Psoas muscle (tissue), 8 donors: ENCODE measurements around the gene PCDHA9. TPM values are rescaled to one million over a fixed set of nuclear protein-coding genes. Genes with fewer than 3 reads are reported as not detected.

Source experiments
- ATAC-seq, 4 donors: fragments of 200-7000 bp; cut with Tn5 transposase; one replicate each; pipeline ENCODE4 v1.9.1; 2020; ENCODE audit warnings: moderate library complexity in 3 of 4, mild to moderate bottlenecking in 2 of 4
- DNase-seq, 2 donors: peaks; one replicate each; pipeline ENCODE4 v3.0.0-alpha.2; 2020
- H3K27ac ChIP-seq: fragments of 200-600 bp; one replicate; pipeline ENCODE4 v1.8.0; 2022
- H3K27me3 ChIP-seq, 3 donors: fragments of 200-600 bp in 1 of 3; one replicate each; pipeline versions ENCODE4 v1.6.1 to v1.8.0; 2013 to 2022; ENCODE audit warnings: low read length in 2 of 3, mild to moderate bottlenecking in 2 of 3, moderate library complexity in 1 of 3; ENCODE audit not compliant: insufficient read depth in 3 of 3
- H3K36me3 ChIP-seq, 2 donors: fragments of 200-600 bp in 1 of 2; one replicate each; pipeline versions ENCODE4 v1.6.1 to v1.8.0; 2013 to 2022; ENCODE audit warnings: low read depth in 1 of 2, mild to moderate bottlenecking in 1 of 2, moderate library complexity in 1 of 2; ENCODE audit not compliant: insufficient read depth in 1 of 2
- H3K4me1 ChIP-seq: fragments of 200-600 bp; one replicate; pipeline ENCODE4 v1.8.0; 2022
- H3K4me3 ChIP-seq: fragments of 200-600 bp; one replicate; pipeline ENCODE4 v1.8.0; 2022; ENCODE audit warnings: mild to moderate bottlenecking
- H3K9me3 ChIP-seq: fragments of 200-600 bp; one replicate; pipeline ENCODE4 v1.8.0; 2022
- CTCF ChIP-seq: fragments of 200-600 bp; IDR thresholded peaks from one replicate; pipeline ENCODE4 v1.8.0; 2022; ENCODE audit warnings: antibody characterized with exemption
- WGBS, 3 donors: extraction: QIAGEN DNeasy Blood & Tissue Kit; methylation state at CpG; one replicate each; pipeline versions ENCODE4 v1.1.6 to v1.1.7; 2013; 5-methylcytosine and 5-hydroxymethylcytosine counted together
- intact Hi-C, 2 donors: fragments of 100-400 bp; cut with DNase I; formaldehyde crosslinking; loops; one replicate each; pipeline versions ENCODE4 v1.11.0 to v1.14.2; 2022
- polyA plus RNA-seq, 3 donors: library from polyadenylated mRNA; stranded (reverse); fragments of 200-250 nt; gene quantifications; one replicate each; pipeline ENCODE4 v1.2.3, GENCODE V29; 2013
- total RNA-seq, 4 donors: library from RNA; stranded (reverse); fragmentation: NEBNext Ultra II Directional in 2 of 4; extraction: Animal tissue kit (Norgen Biotek cat#: 25700) in 2 of 4; gene quantifications; one replicate each; pipeline versions ENCODE4 v1.2.1 to v1.2.4, GENCODE V29; 2021 to 2023
- donor health status: healthy with polysubstance abuse.
- donor health status: DM: no; HTN: no; CAD: no; lungs with moderate emphysema.
- donor health status: Bipolar disorder and iron deficiency.
- donor health status: healthy.
- donor health status: DM: yes; HTN: yes; CAD: no.
- donor health status: DM: no; HTN: no; CAD: no.
- donor health status: DM: no; HTN: no; CAD: no.
- donor health status: DM: yes; HTN: yes; CAD: no.

The PCDHA9 gene
- total and polyA plus RNA-seq, 7 donors: 0.01 to 0.04 TPM; not detected in 5

GRCh38 chr5:140877262-140877581 is 29.0 kb downstream of the PCDHA9 start:
- 36 to 47% (median 42%) methylated on average over 37 of the region's 37 CpGs for WGBS, 3 donors
- no peak overlapping the region for H3K27ac ChIP-seq
- no peak for TF ChIP-seq CTCF
- peaks cover 4% of the 10 kb centered on the region for H3K9me3 ChIP-seq
- DNase-seq (no peak), ATAC-seq (no peak)
- no peaks in the 10 kb centered on the region for H3K4me1 ChIP-seq
- H3K4me3 ChIP-seq: no peak overlapping the region
- intact Hi-C loops: no loop called here
- no peaks in the 10 kb centered on the region for H3K36me3 ChIP-seq
- H3K27me3 ChIP-seq: peaks cover 0 to 42% (median 2%) of the 10 kb centered on the region in 3 donors

GRCh38 chr5:140881889-140882590 is 33.9 kb downstream of the PCDHA9 start, which contains the start of gene PCDHA13:
Gene PCDHA13, plus strand, starts transcription at chr5:140882124. Its CDS starts 145 bp downstream, at chr5:140882269.
- no peak for ATAC-seq

GRCh38 chr5:140882591-140882899 is 34.4 kb downstream of the PCDHA9 start:
- peaks cover under 1% of the 10 kb centered on the region for H3K9me3 ChIP-seq
- intact Hi-C loops: no loop called here

More at GRCh38 chr5:140881889-140882590, 33.9 kb downstream of the PCDHA9 start, which contains the start of gene PCDHA13:
- 9 to 13% (median 11%) methylated on average over 29 to 33 of the region's 35 CpGs for WGBS, 3 donors
- no peak for TF ChIP-seq CTCF
- Histone ChIP-seq H3K36me3 (no peaks in the 10 kb centered on the region), H3K4me1 (no peaks in the 10 kb centered on the region), H3K27me3 (peaks cover 0 to 15% (median 2%) of the 10 kb centered on the region in 3 donors), H3K9me3 (peaks cover 4% of the 10 kb centered on the region), H3K4me3 (no peak within 1 kb of the TSS), H3K27ac (no peak within 1 kb of the TSS)
- no peak for DNase-seq
- intact Hi-C loops: no loop called here

GRCh38 chr5:140883373-140883772 is 35.2 kb downstream of the PCDHA9 start:
- DNase-seq: peak in 1 of 2 donors; percentile 46
- H3K36me3 ChIP-seq: no peaks in the 10 kb centered on the region
- no peaks in the 10 kb centered on the region for H3K9me3 ChIP-seq
- intact Hi-C loops: no loop called here
- TF ChIP-seq CTCF: no peak
- no peak overlapping the region for H3K27ac ChIP-seq
- peaks cover 0 to 8% (median 2%) of the 10 kb centered on the region in 3 donors for H3K27me3 ChIP-seq
- 25 to 43% (median 41%) methylated on average over 41 of the region's 41 CpGs for WGBS, 3 donors
- H3K4me3 ChIP-seq: no peak overlapping the region
- H3K4me1 ChIP-seq: no peaks in the 10 kb centered on the region
- no peak for ATAC-seq

More at GRCh38 chr5:140882591-140882899, 34.4 kb downstream of the PCDHA9 start:
- Histone ChIP-seq H3K27ac (no peak overlapping the region), H3K27me3 (peaks cover 0 to 14% (median 2%) of the 10 kb centered on the region in 3 donors), H3K4me3 (no peak overlapping the region), H3K36me3 (no peaks in the 10 kb centered on the region), H3K4me1 (no peaks in the 10 kb centered on the region)
- ATAC-seq (no peak), DNase-seq (no peak)
- WGBS, 3 donors: 10 to 19% (median 16%) methylated on average over 12 of the region's 12 CpGs
- TF ChIP-seq CTCF: no peak
